PC-3 (cell line): ENCODE data around the gene ATP6V0E2. TPM values are rescaled to one million over a fixed set of nuclear protein-coding genes. Genes with fewer than 3 reads are reported as not detected.

Experiments
- ATAC-seq: fragments of 200-7000 bp; cut with Tn5 transposase; 2 replicates; pipeline ENCODE4 v1.9.1; 2020; ENCODE audit warnings: mild to moderate bottlenecking, moderate library complexity
- BruUV-seq: library from RNA; stranded (reverse); fragments of 400-500 nt; replicated peaks from 2 replicates; lab custom pipeline; 2021; lab: Mats Ljungman, UMichigan
- CTCF ChIA-PET: fragments of 300-600 bp; sonication (Branson Sonifier 250); formaldehyde crosslinking; loops from one replicate; lab custom pipeline; 2022; ENCODE audit warnings: antibody characterized with exemption; lab: Charles Lee
- POLR2A ChIA-PET: fragments of 300-600 bp; sonication (Branson Sonifier 250); formaldehyde crosslinking; loops from one replicate; lab custom pipeline; 2022; ENCODE audit warnings: antibody characterized with exemption; ENCODE audit not compliant: unreplicated experiment; lab: Charles Lee
- DNase-seq: peaks from one replicate; pipeline ENCODE4 v3.0.0-alpha.2; 2015
- H2AFZ ChIP-seq: fragments of 300-600 bp; sonication (generic); 2 replicates; pipeline ENCODE4 v1.6.0; 2016; ENCODE audit warnings: antibody characterized with exemption, low read length
- H3F3A ChIP-seq: fragments of 300-600 bp; sonication (generic); one replicate; pipeline ENCODE4 v1.6.0; 2017; ENCODE audit warnings: antibody characterized with exemption, low read length, control low read depth, mild to moderate bottlenecking; ENCODE audit not compliant: unreplicated experiment
- H3K27ac ChIP-seq: fragments of 300-600 bp; sonication (generic); 2 replicates; pipeline ENCODE4 v1.5.1; 2016; ENCODE audit warnings: mild to moderate bottlenecking, low read length
- H3K27me3 ChIP-seq: fragments of 300-600 bp; sonication (generic); 2 replicates; pipeline ENCODE4 v1.6.1; 2016; ENCODE audit warnings: low read length, mixed read lengths
- H3K36me3 ChIP-seq: fragments of 300-600 bp; sonication (generic); 2 replicates; pipeline ENCODE4 v1.6.1; 2016; ENCODE audit warnings: low read depth, mixed run types, low read length, mixed read lengths
- H3K4me1 ChIP-seq: fragments of 300-600 bp; sonication (generic); 2 replicates; pipeline ENCODE4 v1.5.1; 2016; ENCODE audit warnings: low read length; ENCODE audit not compliant: insufficient read depth
- H3K4me2 ChIP-seq: fragments of 300-600 bp; sonication (generic); 2 replicates; pipeline ENCODE4 v1.6.0; 2016; ENCODE audit warnings: low read length
- H3K4me3 ChIP-seq: fragments of 300-600 bp; sonication (generic); 2 replicates; pipeline ENCODE4 v1.5.1; 2016; ENCODE audit warnings: mild to moderate bottlenecking, low read length, mixed read lengths
- H3K79me2 ChIP-seq: fragments of 300-600 bp; sonication (generic); 2 replicates; pipeline ENCODE4 v1.6.1; 2017; ENCODE audit warnings: low read length, mixed read lengths
- H3K9ac ChIP-seq: fragments of 300-600 bp; sonication (generic); 2 replicates; pipeline ENCODE4 v1.6.0; 2016; ENCODE audit warnings: mild to moderate bottlenecking, low read length
- H3K9me2 ChIP-seq: fragments of 300-600 bp; sonication (generic); replicated peaks from 2 replicates; pipeline ENCODE4 v1.6.1; 2016; ENCODE audit warnings: mixed run types, low read length, mixed read lengths
- H3K9me3 ChIP-seq: fragments of 300-600 bp; sonication (generic); 2 replicates; pipeline ENCODE4 v1.6.1; 2016; ENCODE audit warnings: low read length, mixed read lengths
- H4K20me1 ChIP-seq: fragments of 300-600 bp; sonication (generic); 2 replicates; pipeline ENCODE4 v1.6.1; 2016; ENCODE audit warnings: low read length, mixed read lengths
- EZH2 ChIP-seq: fragments of 300-600 bp; sonication (generic); IDR thresholded peaks from one replicate; pipeline ENCODE4 v1.6.1; 2017; ENCODE audit warnings: antibody characterized with exemption, mild to moderate bottlenecking, low read length; ENCODE audit not compliant: unreplicated experiment
- EZH2phosphoT487 ChIP-seq: fragments of 300-600 bp; sonication (generic); IDR thresholded peaks from 2 replicates; pipeline ENCODE4 v1.6.1; 2018; ENCODE audit warnings: mild to moderate bottlenecking, antibody characterized with exemption, low read length, borderline replicate concordance
- intact Hi-C: fragments of 100-400 bp; cut with micrococcal nuclease; formaldehyde crosslinking; loops from 2 replicates; pipeline ENCODE4 v1.9.0; 2023
- total RNA-seq: library from RNA; depleted of rRNA; stranded (reverse); fragments of >200 nt; gene quantifications from 2 replicates; pipeline ENCODE4 v1.2.3, GENCODE V29; 2014
- TF ChIP-seq, protein P1 (sequence below): fragments of 300-600 bp; sonication (generic); conservative IDR thresholded peaks from 2 replicates; pipeline ENCODE4 v1.5.1; 2017; ENCODE audit warnings: antibody characterized with exemption, low read depth, mild to moderate bottlenecking, low read length

The ATP6V0E2 gene
- total RNA-seq, 1 experiment from 2014 or later, result 78.2 TPM

DNA sequence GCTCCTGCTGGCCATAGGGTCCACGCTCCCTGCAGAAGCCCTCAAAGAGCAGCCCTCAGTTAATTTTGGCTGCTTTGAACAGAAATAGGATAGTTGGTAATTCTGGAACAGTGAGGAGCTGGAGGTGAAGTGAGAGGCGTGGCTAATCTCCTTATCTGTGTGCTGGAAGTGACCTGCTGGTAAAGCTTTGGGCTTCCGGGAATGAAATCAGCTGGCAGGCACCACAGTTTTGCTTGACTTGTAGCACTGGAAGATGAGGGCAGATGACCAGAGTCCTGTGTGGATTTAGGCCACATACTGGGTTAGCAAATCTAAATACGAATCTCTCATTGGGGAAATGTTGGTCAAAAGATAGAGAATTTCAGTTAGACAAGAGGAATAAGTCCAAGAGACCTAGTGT is 10.2 kb downstream of the ATP6V0E2 start:
- ChIA-PET CTCF (no interaction called here), POLR2A (no interaction called here)
- Histone ChIP-seq H3K4me1 (no peaks in the 10 kb centered on the region), H4K20me1 (no peaks in the 10 kb centered on the region), H3K9me3 (no peaks in the 10 kb centered on the region), H3K27ac (no peak overlapping the region), H3K4me3 (no peak overlapping the region), H2AFZ (no peak overlapping the region), H3K36me3 (no peaks in the 10 kb centered on the region), H3K79me2 (no peaks in the 10 kb centered on the region), H3K9me2 (no peaks in the 10 kb centered on the region), H3K27me3 (no peaks in the 10 kb centered on the region), H3F3A (no peaks in the 10 kb centered on the region), H3K9ac (no peak overlapping the region), H3K4me2 (no peak overlapping the region)
- DNase-seq (no peak), ATAC-seq (no peak; the same call in 1 of the 2 replicates)
- TF ChIP-seq, protein P1, sequence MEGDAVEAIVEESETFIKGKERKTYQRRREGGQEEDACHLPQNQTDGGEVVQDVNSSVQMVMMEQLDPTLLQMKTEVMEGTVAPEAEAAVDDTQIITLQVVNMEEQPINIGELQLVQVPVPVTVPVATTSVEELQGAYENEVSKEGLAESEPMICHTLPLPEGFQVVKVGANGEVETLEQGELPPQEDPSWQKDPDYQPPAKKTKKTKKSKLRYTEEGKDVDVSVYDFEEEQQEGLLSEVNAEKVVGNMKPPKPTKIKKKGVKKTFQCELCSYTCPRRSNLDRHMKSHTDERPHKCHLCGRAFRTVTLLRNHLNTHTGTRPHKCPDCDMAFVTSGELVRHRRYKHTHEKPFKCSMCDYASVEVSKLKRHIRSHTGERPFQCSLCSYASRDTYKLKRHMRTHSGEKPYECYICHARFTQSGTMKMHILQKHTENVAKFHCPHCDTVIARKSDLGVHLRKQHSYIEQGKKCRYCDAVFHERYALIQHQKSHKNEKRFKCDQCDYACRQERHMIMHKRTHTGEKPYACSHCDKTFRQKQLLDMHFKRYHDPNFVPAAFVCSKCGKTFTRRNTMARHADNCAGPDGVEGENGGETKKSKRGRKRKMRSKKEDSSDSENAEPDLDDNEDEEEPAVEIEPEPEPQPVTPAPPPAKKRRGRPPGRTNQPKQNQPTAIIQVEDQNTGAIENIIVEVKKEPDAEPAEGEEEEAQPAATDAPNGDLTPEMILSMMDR, result no peak
- TF ChIP-seq EZH2, result no peak
- TF ChIP-seq EZH2phosphoT487, result no peak
- no TSS peak for BruUV-seq
- intact Hi-C loops, result loop anchor here (5.0 to 10.0 kb wide), 2 partner anchors 161 to 393 kb away; no protein-coding TSS in a partner anchor

DNA sequence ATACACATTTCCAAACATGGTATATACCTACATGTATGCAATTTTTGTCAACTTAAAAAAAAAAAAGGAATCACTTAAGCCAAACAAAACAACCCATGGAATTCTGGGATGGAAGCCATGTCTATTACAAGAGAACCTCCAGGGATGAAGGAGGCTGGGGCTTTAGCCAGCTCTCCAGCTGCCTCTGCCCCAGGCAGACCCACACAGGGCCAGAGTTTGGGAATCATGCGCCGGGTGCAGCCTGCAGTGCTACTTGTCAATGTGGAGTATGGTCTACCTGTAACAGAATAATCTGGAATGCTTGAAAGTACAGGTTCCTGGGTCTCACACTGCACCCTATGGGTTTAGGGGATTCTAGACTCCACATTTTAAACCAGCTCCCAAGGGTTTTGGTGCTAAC is 10.8 kb downstream of the ATP6V0E2 start:
- ATAC-seq (no peak), DNase-seq (no peak)
- H3K9me2 ChIP-seq, result no peaks in the 10 kb centered on the region
- TF ChIP-seq EZH2phosphoT487 (no peak), EZH2 (no peak)
- TF ChIP-seq, protein P1, result no peak
- POLR2A ChIA-PET, result no interaction called here
- H3K9me3 ChIP-seq, result no peaks in the 10 kb centered on the region
- no peak overlapping the region for H3K27ac ChIP-seq
- H3K27me3 ChIP-seq, result no peaks in the 10 kb centered on the region
- no peaks in the 10 kb centered on the region for H3F3A ChIP-seq
- no peak overlapping the region for H2AFZ ChIP-seq
- no peak overlapping the region for H3K4me2 ChIP-seq
- H4K20me1 ChIP-seq, result no peaks in the 10 kb centered on the region
- no peaks in the 10 kb centered on the region for H3K36me3 ChIP-seq
- intact Hi-C loops, result loop anchor here (5.0 to 10.0 kb wide), 2 partner anchors 160 to 393 kb away; no protein-coding TSS in a partner anchor
- H3K4me3 ChIP-seq, result no peak overlapping the region
- CTCF ChIA-PET, result no interaction called here
- no peak overlapping the region for H3K9ac ChIP-seq
- no peaks in the 10 kb centered on the region for H3K79me2 ChIP-seq
- no peaks in the 10 kb centered on the region for H3K4me1 ChIP-seq
- BruUV-seq, result no TSS peak

DNA sequence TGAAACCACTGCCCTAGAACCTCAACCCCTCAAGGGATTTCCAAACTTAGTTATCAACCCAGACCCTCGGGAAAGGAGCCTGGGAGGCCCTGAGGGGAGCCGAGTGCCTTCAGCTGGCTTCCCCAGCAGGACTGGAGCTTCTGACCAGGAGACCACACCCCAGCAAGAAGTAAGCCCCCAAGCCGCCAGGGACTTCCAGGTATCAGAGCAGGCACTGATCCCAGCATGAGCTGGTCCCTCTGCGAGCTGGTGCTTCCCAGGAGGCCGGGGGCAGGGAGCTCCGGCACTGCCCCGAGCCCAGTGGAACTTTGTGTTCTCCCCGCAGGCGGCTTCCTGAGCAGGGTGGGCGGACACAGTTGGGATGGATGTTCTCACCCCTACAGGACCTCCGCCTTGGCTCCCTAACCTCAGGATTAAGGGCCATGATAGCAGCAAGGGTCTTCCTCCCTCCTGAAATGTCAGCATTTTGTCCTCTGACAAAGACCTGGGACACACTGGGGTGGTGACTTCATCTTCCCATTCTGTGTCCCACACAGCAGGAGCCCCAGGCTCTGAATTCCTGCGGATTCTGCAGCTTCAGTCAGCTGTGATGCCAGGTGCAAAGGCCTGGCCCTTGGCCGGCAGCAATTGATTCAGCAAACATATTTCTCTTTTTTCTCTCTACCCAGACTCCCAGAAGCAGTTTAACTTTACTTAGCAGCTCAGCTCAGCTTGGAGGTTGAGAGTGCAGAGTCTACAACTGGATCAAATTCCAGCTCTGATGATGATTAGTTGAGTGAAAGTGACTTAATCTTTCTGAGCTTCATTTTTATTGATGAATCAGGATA is 11.6 kb downstream of the ATP6V0E2 start:
- POLR2A ChIA-PET, result no interaction called here
- Histone ChIP-seq H3K4me3 (no peak overlapping the region), H3K9me3 (no peaks in the 10 kb centered on the region), H3K4me2 (no peak overlapping the region), H3K27ac (no peak overlapping the region), H3K9ac (no peak overlapping the region), H3K4me1 (no peaks in the 10 kb centered on the region), H3K27me3 (no peaks in the 10 kb centered on the region), H3K36me3 (no peaks in the 10 kb centered on the region), H4K20me1 (no peaks in the 10 kb centered on the region), H3K9me2 (no peaks in the 10 kb centered on the region), H3F3A (no peaks in the 10 kb centered on the region), H2AFZ (no peak overlapping the region), H3K79me2 (no peaks in the 10 kb centered on the region)
- ATAC-seq (no peak), DNase-seq (no peak)
- TF ChIP-seq, protein P1, result no peak
- no peak for TF ChIP-seq EZH2phosphoT487
- TF ChIP-seq EZH2, result no peak
- BruUV-seq, result no TSS peak
- CTCF ChIA-PET, result no interaction called here
- intact Hi-C loops, result loop anchor here (10.0 kb wide), 1 partner anchor 159 kb away; no protein-coding TSS in a partner anchor
